ENCODE measurements around the gene ADGRD1.

Gene ADGRD1

DNA sequence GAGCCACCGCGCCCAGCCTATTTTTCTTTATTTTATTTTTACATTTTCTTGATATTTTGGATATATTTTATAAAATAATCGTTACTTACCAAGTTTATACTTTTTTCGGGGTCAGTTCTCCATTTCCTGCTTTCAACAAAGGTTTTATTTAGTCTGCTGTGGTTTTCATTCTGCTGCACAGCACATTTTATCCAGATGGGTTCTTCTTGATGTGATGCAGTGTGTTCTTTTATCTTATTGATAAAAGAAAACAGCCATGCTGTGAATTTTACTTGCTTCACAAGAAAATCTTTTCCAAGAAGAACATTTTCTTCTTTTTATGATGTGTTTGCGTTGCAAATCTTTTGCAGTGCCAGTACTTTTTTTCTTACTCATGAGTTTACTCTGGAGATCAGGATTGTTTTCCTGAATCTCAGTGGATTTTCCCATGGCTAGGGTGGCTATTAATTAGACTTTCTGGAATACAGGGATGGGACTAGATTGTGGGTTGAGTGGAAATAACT is 192.5 kb downstream of the ADGRD1 start:
- Histone ChIP-seq H3K79me2 (ENCODE audit: control insufficient read depth, insufficient read depth, low read length, poor library complexity) (no peaks in the 10 kb centered on the region), H3K9ac (ENCODE audit: low read length) (no peak overlapping the region), H2AK5ac (ENCODE audit: low read length) (no peak overlapping the region), H3K4me2 (ENCODE audit: low read length) (no peak overlapping the region), H2AFZ (ENCODE audit: insufficient read depth, low read length, poor library complexity) (no peak overlapping the region), H2BK120ac (ENCODE audit: insufficient read depth, low read length, poor library complexity) (no peak overlapping the region), H3K27me3 (ENCODE audit: insufficient read depth, low read length) (no peaks in the 10 kb centered on the region), H3K4me3 (ENCODE audit: low read depth, low read length) (no peak overlapping the region), H2BK12ac (ENCODE audit: low read length) (no peak overlapping the region), H3K18ac (ENCODE audit: low read length) (no peak overlapping the region), H3K4ac (ENCODE audit: low read depth, low read length) (no peak overlapping the region), H3K14ac (ENCODE audit: low read length) (no peak overlapping the region), H4K12ac (ENCODE audit: low read depth, low read length) (no peak overlapping the region), H3K79me1 (ENCODE audit: low read length) (no peaks in the 10 kb centered on the region), H3K23ac (ENCODE audit: low read length) (no peak overlapping the region), H4K8ac (ENCODE audit: low read depth, low read length) (no peak overlapping the region), H3K27ac (ENCODE audit: low read depth, low read length) (no peak overlapping the region), H2BK5ac (ENCODE audit: low read depth, low read length, poor library complexity) (no peak overlapping the region), H3K9me3 (ENCODE audit: insufficient read depth, low read depth, low read length) (no peaks in the 10 kb centered on the region), H3K4me1 (ENCODE audit: control insufficient read depth in 1 of 2, insufficient read depth in 2 of 2, low read length in 2 of 2) (no peaks in the 10 kb centered on the region), H4K91ac (ENCODE audit: low read depth, low read length) (no peak overlapping the region), H3K36me3 (ENCODE audit: control insufficient read depth in 1 of 2, insufficient read depth in 2 of 2, low read length in 2 of 2) (no peaks in the 10 kb centered on the region)
- no CpG with 5 or more reads among the region's 5 CpGs for WGBS (ENCODE audit: extremely low coverage, insufficient coverage, insufficient read length)
- DNase-seq: no peak

DNA sequence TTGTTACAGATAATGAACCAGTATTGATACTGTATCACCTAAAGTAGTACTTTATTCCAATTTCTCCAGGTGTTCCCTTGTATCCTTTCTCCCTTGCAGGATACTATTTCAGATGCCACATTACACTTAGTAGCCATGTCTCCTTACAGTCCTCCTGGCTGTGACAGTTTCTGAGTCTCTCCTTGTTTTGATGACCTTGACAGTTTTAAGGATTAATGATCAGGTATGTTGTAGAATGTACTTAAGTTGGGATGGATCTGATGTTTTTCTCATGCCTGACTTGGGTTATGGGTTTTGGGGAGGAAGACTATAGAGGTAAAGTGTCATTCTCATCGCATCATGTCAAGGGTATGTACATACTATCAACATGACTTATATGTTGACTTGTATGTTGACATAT is 193.6 kb downstream of the ADGRD1 start:
- Histone ChIP-seq H4K8ac (ENCODE audit: low read depth, low read length) (no peak overlapping the region), H3K23ac (ENCODE audit: low read length) (no peak overlapping the region), H2AFZ (ENCODE audit: insufficient read depth, low read length, poor library complexity) (no peak overlapping the region), H3K9ac (ENCODE audit: low read length) (no peak overlapping the region), H3K79me2 (ENCODE audit: control insufficient read depth, insufficient read depth, low read length, poor library complexity) (no peaks in the 10 kb centered on the region), H3K18ac (ENCODE audit: low read length) (no peak overlapping the region), H3K27ac (ENCODE audit: low read depth, low read length) (no peak overlapping the region), H3K9me3 (ENCODE audit: insufficient read depth, low read depth, low read length) (no peaks in the 10 kb centered on the region), H4K12ac (ENCODE audit: low read depth, low read length) (no peak overlapping the region), H3K79me1 (ENCODE audit: low read length) (no peaks in the 10 kb centered on the region), H2BK120ac (ENCODE audit: insufficient read depth, low read length, poor library complexity) (no peak overlapping the region), H3K4ac (ENCODE audit: low read depth, low read length) (no peak overlapping the region), H2AK5ac (ENCODE audit: low read length) (no peak overlapping the region), H3K4me2 (ENCODE audit: low read length) (no peak overlapping the region), H3K14ac (ENCODE audit: low read length) (no peak overlapping the region), H3K27me3 (ENCODE audit: insufficient read depth, low read length) (no peaks in the 10 kb centered on the region), H4K91ac (ENCODE audit: low read depth, low read length) (no peak overlapping the region), H2BK12ac (ENCODE audit: low read length) (no peak overlapping the region), H3K36me3 (ENCODE audit: control insufficient read depth in 1 of 2, insufficient read depth in 2 of 2, low read length in 2 of 2) (no peaks in the 10 kb centered on the region), H2BK5ac (ENCODE audit: low read depth, low read length, poor library complexity) (no peak overlapping the region), H3K4me1 (ENCODE audit: control insufficient read depth in 1 of 2, insufficient read depth in 2 of 2, low read length in 2 of 2) (no peaks in the 10 kb centered on the region), H3K4me3 (ENCODE audit: low read depth, low read length) (no peak overlapping the region)
- whole genome bisulfite sequencing (ENCODE audit: extremely low coverage, insufficient coverage, insufficient read length): no CpG with 5 or more reads among the region's 1 CpG
- DNase-seq: no peak

GRCh38 chr12:131147894-131148293 is 194.2 kb downstream of the ADGRD1 start:
- WGBS (ENCODE audit: extremely low coverage, insufficient coverage, insufficient read length): no CpG with 5 or more reads among the region's 3 CpGs
- Histone ChIP-seq H3K18ac (ENCODE audit: low read length) (no peak overlapping the region), H2BK120ac (ENCODE audit: insufficient read depth, low read length, poor library complexity) (no peak overlapping the region), H3K4me2 (ENCODE audit: low read length) (no peak overlapping the region), H3K36me3 (ENCODE audit: control insufficient read depth in 1 of 2, insufficient read depth in 2 of 2, low read length in 2 of 2) (no peaks in the 10 kb centered on the region), H3K27ac (ENCODE audit: low read depth, low read length) (no peak overlapping the region), H3K79me2 (ENCODE audit: control insufficient read depth, insufficient read depth, low read length, poor library complexity) (no peaks in the 10 kb centered on the region), H2AFZ (ENCODE audit: insufficient read depth, low read length, poor library complexity) (no peak overlapping the region), H4K12ac (ENCODE audit: low read depth, low read length) (no peak overlapping the region), H4K8ac (ENCODE audit: low read depth, low read length) (no peak overlapping the region), H3K23ac (ENCODE audit: low read length) (no peak overlapping the region), H3K14ac (ENCODE audit: low read length) (no peak overlapping the region), H3K9ac (ENCODE audit: low read length) (no peak overlapping the region), H4K91ac (ENCODE audit: low read depth, low read length) (no peak overlapping the region), H3K9me3 (ENCODE audit: insufficient read depth, low read depth, low read length) (no peaks in the 10 kb centered on the region), H2BK12ac (ENCODE audit: low read length) (no peak overlapping the region), H2BK5ac (ENCODE audit: low read depth, low read length, poor library complexity) (no peak overlapping the region), H3K79me1 (ENCODE audit: low read length) (no peaks in the 10 kb centered on the region), H2AK5ac (ENCODE audit: low read length) (no peak overlapping the region), H3K4me1 (ENCODE audit: control insufficient read depth in 1 of 2, insufficient read depth in 2 of 2, low read length in 2 of 2) (no peaks in the 10 kb centered on the region), H3K27me3 (ENCODE audit: insufficient read depth, low read length) (no peaks in the 10 kb centered on the region), H3K4ac (ENCODE audit: low read depth, low read length) (no peak overlapping the region), H3K4me3 (ENCODE audit: low read depth, low read length) (no peak overlapping the region)
- DNase-seq: no peak

DNA sequence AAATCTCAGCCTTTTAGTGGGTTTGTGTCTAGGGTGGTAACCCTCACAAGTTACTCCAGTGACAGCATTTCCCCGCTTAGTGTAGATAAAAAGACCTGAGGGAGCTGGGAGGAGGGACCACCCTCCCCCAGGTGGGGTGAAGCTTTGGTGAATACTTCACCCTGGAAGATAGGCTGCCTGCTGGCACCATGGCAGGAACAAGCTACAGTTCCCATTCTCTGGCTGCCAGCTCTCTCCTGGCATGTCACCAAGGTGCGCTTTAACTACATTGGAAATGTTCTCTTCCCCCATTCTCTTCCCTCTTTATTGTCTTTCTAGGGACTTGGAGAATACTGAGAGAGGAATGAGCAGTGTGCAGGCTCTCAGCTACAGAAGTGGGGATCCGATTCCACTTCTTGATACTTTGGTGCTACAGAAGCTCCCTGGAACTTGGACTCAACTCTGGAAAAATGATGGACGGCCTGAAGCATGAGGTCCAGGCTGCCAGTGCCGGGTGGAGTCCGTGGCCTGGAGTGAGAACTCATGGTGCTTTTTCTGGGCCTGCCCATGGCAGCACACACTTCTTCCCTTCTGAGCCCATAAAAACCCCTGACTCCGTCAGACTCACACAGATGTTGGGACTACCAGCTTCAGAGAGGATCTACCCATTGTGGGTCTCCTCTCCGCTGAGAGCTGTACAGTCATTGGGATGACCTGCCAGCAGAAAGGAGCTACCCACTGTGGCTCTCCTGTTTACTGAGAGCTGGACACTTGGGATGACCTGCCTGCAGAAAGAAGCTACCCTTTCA is 198.0 kb downstream of the ADGRD1 start:
- Histone ChIP-seq H3K4ac (ENCODE audit: low read depth, low read length) (no peak overlapping the region), H3K4me3 (ENCODE audit: low read depth, low read length) (no peak overlapping the region), H3K4me1 (ENCODE audit: control insufficient read depth in 1 of 2, insufficient read depth in 2 of 2, low read length in 2 of 2) (no peaks in the 10 kb centered on the region), H4K12ac (ENCODE audit: low read depth, low read length) (no peak overlapping the region), H3K4me2 (ENCODE audit: low read length) (no peak overlapping the region), H2BK120ac (ENCODE audit: insufficient read depth, low read length, poor library complexity) (no peak overlapping the region), H4K8ac (ENCODE audit: low read depth, low read length) (no peak overlapping the region), H3K27ac (ENCODE audit: low read depth, low read length) (no peak overlapping the region), H3K9me3 (ENCODE audit: insufficient read depth, low read depth, low read length) (peaks cover 2% of the 10 kb centered on the region), H4K91ac (ENCODE audit: low read depth, low read length) (no peak overlapping the region), H3K79me1 (ENCODE audit: low read length) (no peaks in the 10 kb centered on the region), H3K27me3 (ENCODE audit: insufficient read depth, low read length) (no peaks in the 10 kb centered on the region), H2BK5ac (ENCODE audit: low read depth, low read length, poor library complexity) (no peak overlapping the region), H2BK12ac (ENCODE audit: low read length) (no peak overlapping the region), H3K18ac (ENCODE audit: low read length) (no peak overlapping the region), H2AK5ac (ENCODE audit: low read length) (no peak overlapping the region), H3K14ac (ENCODE audit: low read length) (no peak overlapping the region), H3K9ac (ENCODE audit: low read length) (no peak overlapping the region), H3K36me3 (ENCODE audit: control insufficient read depth in 1 of 2, insufficient read depth in 2 of 2, low read length in 2 of 2) (no peaks in the 10 kb centered on the region), H2AFZ (ENCODE audit: insufficient read depth, low read length, poor library complexity) (no peak overlapping the region), H3K23ac (ENCODE audit: low read length) (no peak overlapping the region), H3K79me2 (ENCODE audit: control insufficient read depth, insufficient read depth, low read length, poor library complexity) (no peaks in the 10 kb centered on the region)
- no CpG with 5 or more reads among the region's 8 CpGs for WGBS (ENCODE audit: extremely low coverage, insufficient coverage, insufficient read length)
- no peak for DNase-seq

All from trophoblast cell (in vitro differentiated cells and primary cell).